GM23338 (cell line): ENCODE results near the gene EPHA8.

Experiments used
- POLR2AphosphoS5 ChIP-seq: IDR thresholded peaks from 2 replicates; pipeline ENCODE4 v1.6.1; 2016; ENCODE audit warnings: antibody characterized with exemption, low read depth
- ZNF114 ChIP-seq: fragments of 250-450 bp; sonication (Bioruptor Pico); IDR thresholded peaks from 2 replicates; pipeline ENCODE4 v1.5.0; 2020; ENCODE audit warnings: mild to moderate bottlenecking, moderate library complexity
- TF ChIP-seq, protein P1 (sequence below), 2 experiments: fragments of 200-600 bp in 1 of 2; sonication (generic) in 1 of 2; conservative IDR thresholded peaks; 2 replicates each; pipeline versions ENCODE4 v1.5.1 to v1.6.1; 2016 to 2017; ENCODE audit warnings: antibody characterized with exemption in 2 of 2, low read depth in 2 of 2, mild to moderate bottlenecking in 2 of 2, moderate library complexity in 1 of 2

GRCh38 chr1:22544606-22545005 is 18.7 kb upstream of the EPHA8 start:
- TF ChIP-seq, protein P1, sequence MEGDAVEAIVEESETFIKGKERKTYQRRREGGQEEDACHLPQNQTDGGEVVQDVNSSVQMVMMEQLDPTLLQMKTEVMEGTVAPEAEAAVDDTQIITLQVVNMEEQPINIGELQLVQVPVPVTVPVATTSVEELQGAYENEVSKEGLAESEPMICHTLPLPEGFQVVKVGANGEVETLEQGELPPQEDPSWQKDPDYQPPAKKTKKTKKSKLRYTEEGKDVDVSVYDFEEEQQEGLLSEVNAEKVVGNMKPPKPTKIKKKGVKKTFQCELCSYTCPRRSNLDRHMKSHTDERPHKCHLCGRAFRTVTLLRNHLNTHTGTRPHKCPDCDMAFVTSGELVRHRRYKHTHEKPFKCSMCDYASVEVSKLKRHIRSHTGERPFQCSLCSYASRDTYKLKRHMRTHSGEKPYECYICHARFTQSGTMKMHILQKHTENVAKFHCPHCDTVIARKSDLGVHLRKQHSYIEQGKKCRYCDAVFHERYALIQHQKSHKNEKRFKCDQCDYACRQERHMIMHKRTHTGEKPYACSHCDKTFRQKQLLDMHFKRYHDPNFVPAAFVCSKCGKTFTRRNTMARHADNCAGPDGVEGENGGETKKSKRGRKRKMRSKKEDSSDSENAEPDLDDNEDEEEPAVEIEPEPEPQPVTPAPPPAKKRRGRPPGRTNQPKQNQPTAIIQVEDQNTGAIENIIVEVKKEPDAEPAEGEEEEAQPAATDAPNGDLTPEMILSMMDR (conservative IDR thresholded peaks at IDR 0.05; ENCODE audit: low read depth in 2 of 2), result no peak
- TF ChIP-seq ZNF114 (CRISPR knock-in tag) (no peak), POLR2AphosphoS5 (no peak)
